HG03175 (cell line): ENCODE results near the gene ARHGEF10L.
"Not testable (repeated sequence)": the region's sequence is repeated elsewhere in the genome, so short reads cannot be mapped to it uniquely, and the experiment has no call there.

ENCODE experiments used
- ATAC-seq: cut with Tn5 transposase; IDR thresholded peaks from one replicate; pipeline ENCODE4 v1.9.1; 2021; ENCODE audit warnings: mild to moderate bottlenecking, moderate library complexity; ENCODE audit not compliant: unreplicated experiment

The ARHGEF10L gene

GRCh38 chr1:17539477-17540254 lies at the start of gene ARHGEF10L:
Gene ARHGEF10L, plus strand, starts transcription at chr1:17539698. Its CDS starts 40,898 bp downstream, at chr1:17580596.
- ATAC-seq = no peak

DNA sequence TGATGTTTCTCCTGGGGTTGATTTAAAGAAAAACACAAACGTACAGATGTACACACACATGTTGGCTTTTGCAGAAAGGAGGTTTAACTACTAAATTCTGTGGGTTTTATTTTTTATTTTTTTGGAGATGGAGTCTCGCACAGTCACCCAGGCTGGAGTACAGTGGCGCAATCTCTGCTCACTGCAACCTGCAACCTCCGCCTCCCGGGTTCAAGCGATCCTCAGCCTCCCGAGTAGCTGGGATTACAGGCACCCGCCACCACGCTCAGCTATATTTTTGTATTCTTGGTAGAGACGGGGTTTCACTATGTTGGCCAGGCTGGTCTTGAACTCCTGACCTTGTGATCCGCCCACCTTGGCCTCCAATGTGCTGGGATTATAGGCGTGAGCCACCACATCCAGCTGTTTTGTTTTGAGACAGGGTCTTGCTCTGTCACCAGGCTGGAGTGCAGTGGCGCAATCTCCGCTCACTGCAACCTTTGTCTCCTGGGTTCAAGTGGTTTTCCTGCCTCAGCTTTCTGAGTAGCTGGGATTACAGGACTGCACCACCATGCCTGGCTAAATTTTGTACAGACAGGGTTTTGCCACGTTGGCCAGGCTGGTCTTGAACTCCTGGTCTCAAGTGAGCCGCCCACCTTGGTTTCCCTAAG lies 49.6 kb upstream of the ARHGEF10L start:
- ATAC-seq = not testable (repeated sequence)

- not testable (repeated sequence) for ATAC-seq
These were observed 48.8 kb upstream of the ARHGEF10L start for GRCh38 chr1:17490667-17491066.

- ATAC-seq = no peak
These were observed 45.3 kb upstream of the ARHGEF10L start for GRCh38 chr1:17494114-17494729.

- no peak for ATAC-seq
These were observed 43.1 kb upstream of the ARHGEF10L start for GRCh38 chr1:17496419-17496818.

DNA sequence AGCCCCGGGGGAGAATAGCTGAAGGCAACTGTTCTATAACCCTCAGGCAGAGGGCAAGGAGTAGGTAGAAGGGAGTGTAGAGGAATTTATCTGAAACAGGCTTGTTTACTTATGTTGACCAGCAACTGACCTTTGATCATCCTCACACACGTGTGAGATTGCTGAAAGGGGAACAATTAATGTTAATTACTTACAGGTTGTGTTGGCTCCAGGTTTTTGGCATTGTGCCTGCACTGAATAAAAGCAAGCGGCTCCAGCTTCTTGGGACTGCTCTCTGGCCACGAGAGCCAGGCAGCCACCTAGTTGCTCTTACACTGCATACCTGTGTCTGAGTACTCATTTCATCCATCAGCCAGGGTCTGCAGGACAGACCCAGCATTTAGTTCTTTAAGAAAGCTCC lies 41.3 kb upstream of the ARHGEF10L start:
- no peak for ATAC-seq

DNA sequence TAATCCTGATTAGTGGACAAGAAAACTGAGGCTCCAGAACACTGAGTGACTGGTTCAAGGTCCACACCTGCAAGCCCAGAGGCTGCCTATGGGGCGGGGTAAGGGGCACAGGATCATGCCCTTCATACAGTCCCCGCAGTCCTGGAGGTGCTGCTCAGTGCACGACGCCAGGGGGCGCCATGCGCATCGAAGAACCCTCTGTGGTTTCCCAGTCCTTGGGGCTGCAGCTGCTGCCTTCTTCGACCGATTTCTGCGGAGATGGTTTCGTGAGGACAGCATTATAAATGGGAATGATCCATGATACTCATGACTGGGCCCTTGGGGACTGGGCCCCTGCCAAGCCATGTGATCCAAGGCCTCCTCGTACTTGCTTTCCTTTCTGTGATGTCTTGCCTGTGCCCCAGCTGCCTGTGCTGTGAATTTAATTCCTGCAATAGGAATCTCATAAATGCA lies 37.1 kb upstream of the ARHGEF10L start:
- ATAC-seq = no peak

GRCh38 chr1:17503146-17503545 lies 36.4 kb upstream of the ARHGEF10L start:
- no peak for ATAC-seq

DNA sequence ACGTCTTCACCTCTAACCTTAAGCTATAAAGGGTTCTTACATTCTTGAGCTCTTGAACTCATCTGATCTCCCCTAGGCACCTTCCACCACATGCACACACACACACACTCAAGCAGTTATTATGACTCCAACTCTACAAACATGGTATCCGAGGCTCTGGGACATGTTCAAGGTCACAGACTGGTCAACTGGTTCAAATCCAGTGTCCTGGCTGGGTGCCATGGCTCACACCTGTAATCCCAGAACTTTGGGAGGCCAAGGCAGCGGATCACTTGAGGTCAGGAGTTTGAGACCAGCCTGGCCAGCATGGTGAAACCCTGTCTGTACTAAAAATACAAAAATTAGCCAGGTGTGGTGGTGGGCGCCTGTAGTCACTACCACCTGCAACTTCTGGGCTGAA lies 32.3 kb upstream of the ARHGEF10L start:
- not testable (repeated sequence) for ATAC-seq

- no peak for ATAC-seq
These were observed 31.6 kb upstream of the ARHGEF10L start for GRCh38 chr1:17507915-17508314.

- ATAC-seq = no peak
These were observed 30.1 kb upstream of the ARHGEF10L start for GRCh38 chr1:17509363-17509762.

DNA sequence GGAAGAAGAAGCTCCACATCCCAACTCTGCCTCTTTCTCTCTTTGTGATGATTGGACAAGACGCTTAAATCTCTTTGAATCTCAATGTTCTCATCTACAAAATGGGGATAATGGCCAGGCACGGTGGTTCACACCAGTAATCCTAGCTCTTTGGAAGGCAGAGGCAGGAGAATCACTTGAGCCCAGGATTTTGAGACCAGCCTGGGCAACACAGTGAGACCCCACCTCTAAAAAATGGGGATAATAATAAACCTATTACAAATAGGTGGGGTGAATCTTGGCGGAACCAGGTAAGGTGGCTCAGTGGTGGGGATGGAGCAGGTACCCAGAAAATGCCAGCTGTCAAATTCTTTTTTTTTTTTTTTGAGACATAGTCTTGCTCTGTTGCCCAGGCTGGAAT lies 29.4 kb upstream of the ARHGEF10L start:
- ATAC-seq = no peak

DNA sequence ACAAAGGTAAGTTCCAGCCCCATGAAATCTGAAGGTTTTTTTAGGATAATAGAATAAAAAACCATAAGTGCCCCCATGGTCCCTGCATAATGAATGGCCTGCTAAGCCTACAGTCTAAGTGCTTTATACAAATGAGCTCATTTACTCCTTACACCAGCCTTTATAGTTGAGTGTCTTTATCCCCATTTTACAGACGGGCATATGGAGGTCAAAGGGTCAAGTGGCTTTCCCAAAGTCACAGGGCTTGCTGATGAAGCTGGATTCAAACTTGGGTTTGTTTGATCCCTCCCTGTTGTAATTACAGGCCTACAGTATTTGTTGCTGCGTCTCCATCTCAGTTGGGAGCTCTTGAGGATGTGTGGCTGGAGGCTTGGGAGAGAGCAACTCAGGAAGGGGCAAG lies 28.3 kb upstream of the ARHGEF10L start:
- no peak for ATAC-seq

GRCh38 chr1:17513131-17513530 lies 26.4 kb upstream of the ARHGEF10L start:
- no peak for ATAC-seq

- no peak for ATAC-seq
These were observed 24.7 kb upstream of the ARHGEF10L start for GRCh38 chr1:17514776-17515175.

DNA sequence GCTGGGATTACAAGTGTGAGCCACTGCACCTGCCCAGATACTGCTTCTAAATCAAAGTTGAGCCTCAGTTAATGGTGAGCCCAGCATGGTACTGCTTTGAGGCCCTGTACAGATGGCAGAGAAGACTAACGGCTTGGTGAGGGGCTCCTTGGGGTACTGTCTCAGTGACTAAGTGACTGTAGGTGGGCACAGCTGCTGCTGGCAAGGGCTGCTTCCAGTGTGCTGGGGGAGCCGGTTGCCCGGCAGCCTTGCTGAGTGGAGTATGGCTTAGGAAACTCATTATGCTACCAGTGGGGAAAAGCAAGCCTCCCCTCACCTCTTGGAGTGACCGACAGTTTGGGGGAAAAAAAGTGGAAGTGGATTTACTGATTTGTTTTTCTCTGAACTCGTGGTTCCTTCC lies 23.6 kb upstream of the ARHGEF10L start:
- ATAC-seq = no peak

DNA sequence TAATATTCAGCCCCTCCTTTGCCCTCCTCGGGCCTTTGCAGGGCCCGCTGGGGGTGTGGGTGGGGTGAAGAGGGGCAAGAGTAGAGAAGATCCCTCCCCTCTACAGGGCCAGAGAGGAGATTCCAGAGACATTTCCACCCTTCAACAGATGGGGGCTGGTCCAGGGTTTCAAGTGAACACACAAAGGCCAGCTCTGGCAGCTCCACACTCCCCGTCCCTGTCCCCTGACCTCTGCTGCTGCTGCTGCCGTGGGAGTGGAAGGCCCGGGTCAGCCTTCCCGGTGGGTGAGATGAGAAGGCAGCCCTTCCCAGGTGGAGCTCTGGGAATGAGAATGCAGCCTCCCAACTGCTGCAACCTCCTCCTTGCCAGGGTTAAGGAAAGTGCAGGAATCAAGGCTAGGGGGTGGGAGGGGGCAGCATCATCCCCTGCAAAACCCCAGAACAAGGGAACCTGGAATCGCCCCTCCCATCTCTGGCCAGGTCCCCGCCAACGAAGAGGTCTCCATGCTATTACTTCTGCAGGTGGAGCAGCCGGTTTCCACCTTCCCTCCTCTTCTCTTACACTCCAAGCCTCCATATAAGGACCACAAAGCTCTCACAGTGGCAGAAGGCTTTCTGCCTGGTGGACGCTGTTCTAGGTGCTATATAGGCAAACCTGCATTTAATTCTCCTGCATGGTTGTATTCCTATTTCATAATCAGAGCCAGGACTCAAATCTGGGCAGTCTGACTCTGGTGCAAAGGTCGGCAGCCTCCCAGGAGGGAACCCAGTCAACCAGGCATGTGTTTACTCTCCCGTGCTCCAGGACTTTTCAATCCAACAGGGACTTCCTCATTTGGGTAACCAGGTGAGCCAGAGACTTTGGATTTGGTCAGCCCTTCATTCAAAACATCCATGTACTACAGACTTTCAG lies 22.9 kb upstream of the ARHGEF10L start:
- no peak for ATAC-seq

DNA sequence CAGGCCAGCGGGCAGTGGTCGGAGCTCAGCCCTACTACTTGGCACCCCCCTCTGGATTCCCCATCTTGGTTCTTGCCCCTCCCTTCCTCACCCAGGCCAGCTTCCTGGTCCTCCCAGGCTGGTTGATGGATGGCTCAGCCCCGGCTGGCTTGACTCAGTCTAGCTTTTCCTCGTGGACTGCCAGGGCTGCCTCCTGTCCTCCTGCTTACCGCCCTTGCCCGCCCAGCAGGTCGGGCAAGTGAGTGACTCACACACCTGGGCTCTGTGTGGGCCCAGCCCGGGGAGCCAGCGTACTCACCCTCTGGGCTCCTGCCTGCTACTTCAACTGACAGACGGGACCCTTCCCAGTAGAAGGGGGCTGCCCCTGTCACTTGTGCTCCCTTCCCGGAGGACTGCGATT lies 19.5 kb upstream of the ARHGEF10L start:
- no peak for ATAC-seq

- ATAC-seq = no peak
These were observed 18.8 kb upstream of the ARHGEF10L start for GRCh38 chr1:17520473-17521319.
